ENCODE data around the gene CFAP20. TPM values are rescaled to one million over a fixed set of nuclear protein-coding genes. Genes with fewer than 3 reads are reported as not detected.

The CFAP20 gene
- total RNA-seq, 5 donors from 2014 or later (not counting 1 experiment from before 2014, with no cell fraction given): 27.4 to 105 (median 33.1) TPM

DNA sequence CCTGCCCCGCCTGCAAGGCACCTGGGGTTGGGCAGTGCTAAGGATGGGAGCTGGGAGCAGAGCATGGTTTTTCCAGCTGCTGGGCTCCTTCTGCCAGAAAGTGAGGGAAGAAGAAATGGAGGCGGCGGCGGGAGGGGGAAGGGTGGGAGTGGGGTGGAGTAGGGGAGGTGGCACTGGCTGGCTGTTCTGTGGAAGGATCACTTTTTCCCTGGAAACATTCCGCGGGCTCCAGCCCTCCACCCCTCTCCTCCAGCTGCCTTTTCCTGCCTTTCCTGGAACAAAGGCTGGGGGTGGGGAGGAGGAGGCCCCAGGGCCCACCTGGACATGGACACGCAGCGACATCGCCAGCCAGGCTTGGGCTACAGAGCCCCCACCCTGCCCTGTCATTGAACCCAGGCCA is 41.1 kb downstream of the CFAP20 start:
- Histone ChIP-seq H3K27ac (ENCODE audit: low read length) (no peak overlapping the region), H3K27me3 (replicated peaks in 1 of 2; ENCODE audit: control insufficient read depth in 2 of 2, extremely low read depth in 1 of 2, insufficient read depth in 2 of 2, low read length in 1 of 2) (peaks cover 0 to 6% of the 10 kb centered on the region in 2 experiments), H3K4me1 (ENCODE audit: control insufficient read depth in 1 of 2, extremely low read depth in 1 of 2, insufficient read depth in 2 of 2, low read length in 2 of 2) (no peaks in the 10 kb centered on the region), H3K4me3 (ENCODE audit: control insufficient read depth in 1 of 2, extremely low read depth in 1 of 2, low read length in 1 of 2) (no peak overlapping the region), H3K36me3 (ENCODE audit: control insufficient read depth in 2 of 2, extremely low read depth in 1 of 2, insufficient read depth in 1 of 2, low read length in 1 of 2) (no peaks in the 10 kb centered on the region), H3K9me3 (no peaks in the 10 kb centered on the region)
- no CpG with 5 or more reads among the region's 9 CpGs for WGBS (ENCODE audit: insufficient coverage)
- Mint-ChIP-seq H3K9me3 (no peaks in the 10 kb centered on the region), H3K27ac (no peak overlapping the region), H3K27me3 (no peaks in the 10 kb centered on the region), H3K4me3 (no peak overlapping the region), H3K4me1 (peaks cover 0 to 4% (median 2%) of the 10 kb centered on the region in 3 donors), H3K36me3 (no peaks in the 10 kb centered on the region)
- ChIA-PET POLR2A (no interaction called here), CTCF (no interaction called here)
- ATAC-seq (replicated peaks in 1 of 4) (no peak), DNase-seq (no peak)

DNA sequence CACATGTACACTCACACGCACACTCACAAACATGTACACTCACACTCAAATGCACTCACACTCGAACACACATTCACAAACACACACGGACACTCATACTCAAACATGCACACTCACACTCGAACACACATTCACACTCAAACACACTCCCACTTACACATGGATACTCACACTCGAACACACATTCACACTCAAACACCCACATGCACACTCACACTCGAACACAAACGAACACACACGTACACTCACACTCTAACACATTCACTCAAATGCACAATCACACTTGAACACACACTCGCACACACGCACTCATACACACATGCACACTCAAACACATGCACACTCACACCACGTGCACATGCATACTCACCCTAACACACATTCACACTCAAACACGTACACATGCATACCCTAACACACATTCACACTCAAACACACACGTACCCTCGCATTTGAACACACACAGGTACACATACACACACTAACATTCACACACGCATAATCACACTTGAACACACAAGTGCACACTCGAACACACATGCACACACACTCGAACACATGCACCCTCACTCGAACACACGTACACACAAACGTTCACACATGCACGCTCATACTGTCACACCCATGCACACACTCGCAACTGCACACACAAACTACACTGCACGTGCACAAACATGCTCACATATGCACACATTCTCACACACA is 41.8 kb downstream of the CFAP20 start:
- no peak overlapping the region for H3K4me3 Mint-ChIP-seq
- ChIA-PET CTCF (no interaction called here), POLR2A (no interaction called here)
- ATAC-seq (replicated peaks in 1 of 4) (no peak), DNase-seq (no peak)
- Histone ChIP-seq H3K36me3 (ENCODE audit: control insufficient read depth in 2 of 2, extremely low read depth in 1 of 2, insufficient read depth in 1 of 2, low read length in 1 of 2) (no peaks in the 10 kb centered on the region), H3K9me3 (no peaks in the 10 kb centered on the region), H3K27me3 (replicated peaks in 1 of 2; ENCODE audit: control insufficient read depth in 2 of 2, extremely low read depth in 1 of 2, insufficient read depth in 2 of 2, low read length in 1 of 2) (peaks cover 0 to 6% of the 10 kb centered on the region in 2 experiments), H3K4me3 (ENCODE audit: control insufficient read depth in 1 of 2, extremely low read depth in 1 of 2, low read length in 1 of 2) (no peak overlapping the region), H3K27ac (ENCODE audit: low read length) (no peak overlapping the region), H3K4me1 (ENCODE audit: control insufficient read depth in 1 of 2, extremely low read depth in 1 of 2, insufficient read depth in 2 of 2, low read length in 2 of 2) (no peaks in the 10 kb centered on the region)
- WGBS (ENCODE audit: insufficient coverage): 97% methylated on average over 23 of the region's 23 CpGs
- no peaks in the 10 kb centered on the region for H3K9me3 Mint-ChIP-seq
- no peak overlapping the region for H3K27ac Mint-ChIP-seq
- H3K27me3 Mint-ChIP-seq: no peaks in the 10 kb centered on the region
- H3K36me3 Mint-ChIP-seq: no peaks in the 10 kb centered on the region
- H3K4me1 Mint-ChIP-seq: peaks cover 0 to 4% (median 2%) of the 10 kb centered on the region in 3 donors

DNA sequence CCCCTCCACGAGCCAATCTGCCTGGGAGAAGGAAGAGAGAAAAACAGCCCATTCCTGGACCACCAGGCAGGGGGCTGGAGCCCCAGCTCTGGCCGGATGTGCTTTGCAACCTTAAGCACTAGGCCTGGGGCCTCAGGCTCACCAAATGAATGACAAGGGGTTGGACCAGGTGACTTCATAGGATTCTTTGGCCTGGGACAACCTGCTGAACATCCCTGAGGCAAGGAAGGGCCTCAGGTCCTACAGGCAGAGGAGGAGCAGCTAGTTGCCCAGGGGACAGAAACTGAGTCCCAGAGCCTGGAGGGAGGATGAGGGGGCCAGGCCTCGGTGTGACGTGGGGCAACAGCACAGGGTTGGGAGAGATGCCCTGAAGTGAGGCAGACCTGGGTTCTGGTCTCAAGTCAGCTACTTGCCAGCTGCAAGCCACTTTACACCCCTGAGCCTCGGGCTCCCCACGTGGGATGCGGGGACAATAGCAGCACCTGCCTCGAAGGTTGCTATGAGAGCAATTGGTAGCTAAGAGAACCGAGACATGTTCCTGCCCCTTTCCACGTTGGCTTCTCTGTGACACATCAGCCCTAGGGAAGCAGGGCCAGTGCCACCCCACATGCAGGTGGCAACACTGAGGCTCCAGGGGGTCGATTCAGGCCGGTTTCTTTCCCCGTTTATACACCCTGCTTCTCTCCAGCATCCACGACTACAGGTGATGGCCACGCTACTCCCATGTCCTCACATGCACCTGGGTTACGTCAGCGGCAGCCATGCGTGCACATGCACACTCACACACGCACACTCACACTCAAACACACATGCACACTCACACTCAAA is 42.6 kb downstream of the CFAP20 start:
- Mint-ChIP-seq H3K36me3 (no peaks in the 10 kb centered on the region), H3K9me3 (no peaks in the 10 kb centered on the region), H3K27me3 (no peaks in the 10 kb centered on the region), H3K4me3 (no peak overlapping the region), H3K27ac (no peak overlapping the region), H3K4me1 (peaks cover 0 to 4% (median 2%) of the 10 kb centered on the region in 3 donors)
- Histone ChIP-seq H3K4me1 (ENCODE audit: control insufficient read depth in 1 of 2, extremely low read depth in 1 of 2, insufficient read depth in 2 of 2, low read length in 2 of 2) (no peaks in the 10 kb centered on the region), H3K27ac (ENCODE audit: low read length) (no peak overlapping the region), H3K27me3 (replicated peaks in 1 of 2; ENCODE audit: control insufficient read depth in 2 of 2, extremely low read depth in 1 of 2, insufficient read depth in 2 of 2, low read length in 1 of 2) (peaks cover 0 to 6% of the 10 kb centered on the region in 2 experiments), H3K36me3 (ENCODE audit: control insufficient read depth in 2 of 2, extremely low read depth in 1 of 2, insufficient read depth in 1 of 2, low read length in 1 of 2) (no peaks in the 10 kb centered on the region), H3K4me3 (ENCODE audit: control insufficient read depth in 1 of 2, extremely low read depth in 1 of 2, low read length in 1 of 2) (no peak overlapping the region), H3K9me3 (no peaks in the 10 kb centered on the region)
- ChIA-PET CTCF (interaction anchor here in 1 of 2 donors (0.5 kb wide), 1 partner anchor 1595 kb away, joined by 4 read pairs; no protein-coding TSS in a partner anchor), POLR2A (no interaction called here)
- WGBS (ENCODE audit: insufficient coverage): 92% methylated on average over 19 of the region's 19 CpGs
- ATAC-seq (replicated peaks in 1 of 4): no peak
- DNase-seq: no peak

DNA sequence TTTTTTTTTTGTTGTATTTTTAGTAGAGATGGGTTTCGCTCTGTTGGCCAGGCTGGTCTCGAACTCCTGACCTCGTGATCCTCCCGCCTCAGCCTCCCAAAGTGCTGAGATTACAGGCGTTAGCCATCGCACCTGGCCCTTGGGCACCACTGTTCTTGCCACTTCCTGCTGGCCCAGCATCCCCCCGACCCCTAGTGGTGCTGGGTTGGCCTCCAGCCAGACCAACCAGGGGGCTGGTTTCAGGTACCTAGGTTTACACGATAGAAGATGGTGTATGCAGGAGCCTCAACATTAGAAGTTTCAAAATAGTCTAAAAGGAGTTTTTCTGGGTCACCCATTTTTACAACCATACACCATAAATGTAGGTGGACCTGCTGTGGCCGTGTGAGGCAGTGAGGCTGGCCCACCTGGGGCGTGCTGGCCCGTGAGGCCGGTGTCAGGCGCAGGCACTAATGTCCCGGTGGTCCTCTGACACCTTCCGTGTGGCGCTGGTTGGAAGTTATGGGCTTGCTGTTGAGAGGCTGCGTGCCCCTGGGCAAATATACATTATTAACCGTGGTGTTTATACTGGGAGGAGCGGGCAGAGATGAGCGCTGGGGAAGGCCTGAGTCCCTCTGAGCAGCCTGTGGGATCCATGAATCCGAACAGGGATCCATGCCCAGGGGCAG is 43.5 kb downstream of the CFAP20 start:
- no peak overlapping the region for H3K4me3 Mint-ChIP-seq
- H3K36me3 Mint-ChIP-seq: no peaks in the 10 kb centered on the region
- no peak for ATAC-seq (replicated peaks in 1 of 4)
- WGBS (ENCODE audit: insufficient coverage): 81% methylated on average over 16 of the region's 21 CpGs
- CTCF ChIA-PET: no interaction called here
- H3K27ac ChIP-seq (ENCODE audit: low read length): no peak overlapping the region
- H3K27ac Mint-ChIP-seq: no peak overlapping the region
- DNase-seq: no peak
- peaks cover 0 to 4% (median 2%) of the 10 kb centered on the region in 3 donors for H3K4me1 Mint-ChIP-seq
- H3K4me1 ChIP-seq (ENCODE audit: control insufficient read depth in 1 of 2, extremely low read depth in 1 of 2, insufficient read depth in 2 of 2, low read length in 2 of 2): no peaks in the 10 kb centered on the region
- H3K9me3 ChIP-seq: no peaks in the 10 kb centered on the region
- no peak overlapping the region for H3K4me3 ChIP-seq (ENCODE audit: control insufficient read depth in 1 of 2, extremely low read depth in 1 of 2, low read length in 1 of 2)
- peaks cover 0 to 8% of the 10 kb centered on the region in 2 experiments for H3K27me3 ChIP-seq (replicated peaks in 1 of 2; ENCODE audit: control insufficient read depth in 2 of 2, extremely low read depth in 1 of 2, insufficient read depth in 2 of 2, low read length in 1 of 2)
- H3K27me3 Mint-ChIP-seq: no peaks in the 10 kb centered on the region
- no peaks in the 10 kb centered on the region for H3K9me3 Mint-ChIP-seq
- POLR2A ChIA-PET: no interaction called here
- no peaks in the 10 kb centered on the region for H3K36me3 ChIP-seq (ENCODE audit: control insufficient read depth in 2 of 2, extremely low read depth in 1 of 2, insufficient read depth in 1 of 2, low read length in 1 of 2)

DNA sequence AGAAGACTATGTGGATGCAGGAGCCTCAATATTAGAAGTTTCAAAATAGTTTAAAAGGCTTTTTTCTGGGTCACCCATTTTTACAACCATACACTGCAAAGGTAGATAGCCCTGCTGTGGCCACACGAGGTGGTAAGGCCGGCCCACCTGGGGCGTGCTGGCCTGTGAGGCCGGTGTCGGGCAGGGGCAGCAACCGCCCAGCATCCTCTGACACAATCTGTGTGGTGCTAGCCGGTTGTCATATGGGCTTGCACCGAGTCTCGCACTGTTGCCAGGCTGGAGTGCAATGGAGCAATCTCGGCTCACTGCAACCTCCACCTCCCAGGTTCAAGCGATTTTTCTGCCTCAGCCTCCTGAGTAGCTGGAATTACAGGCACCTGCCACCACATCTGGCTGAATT is 44.0 kb downstream of the CFAP20 start:
- whole genome bisulfite sequencing (ENCODE audit: insufficient coverage): 92% methylated on average over 4 of the region's 11 CpGs
- Histone ChIP-seq H3K36me3 (ENCODE audit: control insufficient read depth in 2 of 2, extremely low read depth in 1 of 2, insufficient read depth in 1 of 2, low read length in 1 of 2) (no peaks in the 10 kb centered on the region), H3K4me3 (ENCODE audit: control insufficient read depth in 1 of 2, extremely low read depth in 1 of 2, low read length in 1 of 2) (no peak overlapping the region), H3K27ac (ENCODE audit: low read length) (no peak overlapping the region), H3K27me3 (replicated peaks in 1 of 2; ENCODE audit: control insufficient read depth in 2 of 2, extremely low read depth in 1 of 2, insufficient read depth in 2 of 2, low read length in 1 of 2) (peaks cover 0 to 8% of the 10 kb centered on the region in 2 experiments), H3K4me1 (ENCODE audit: control insufficient read depth in 1 of 2, extremely low read depth in 1 of 2, insufficient read depth in 2 of 2, low read length in 2 of 2) (no peaks in the 10 kb centered on the region), H3K9me3 (no peaks in the 10 kb centered on the region)
- ChIA-PET CTCF (no interaction called here), POLR2A (no interaction called here)
- H3K36me3 Mint-ChIP-seq: no peaks in the 10 kb centered on the region
- no peaks in the 10 kb centered on the region for H3K27me3 Mint-ChIP-seq
- no peak overlapping the region for H3K27ac Mint-ChIP-seq
- H3K4me3 Mint-ChIP-seq: no peak overlapping the region
- DNase-seq: no peak
- no peak for ATAC-seq (replicated peaks in 1 of 4)
- no peaks in the 10 kb centered on the region for H3K9me3 Mint-ChIP-seq
- H3K4me1 Mint-ChIP-seq: peaks cover 0 to 4% (median 2%) of the 10 kb centered on the region in 3 donors

DNA sequence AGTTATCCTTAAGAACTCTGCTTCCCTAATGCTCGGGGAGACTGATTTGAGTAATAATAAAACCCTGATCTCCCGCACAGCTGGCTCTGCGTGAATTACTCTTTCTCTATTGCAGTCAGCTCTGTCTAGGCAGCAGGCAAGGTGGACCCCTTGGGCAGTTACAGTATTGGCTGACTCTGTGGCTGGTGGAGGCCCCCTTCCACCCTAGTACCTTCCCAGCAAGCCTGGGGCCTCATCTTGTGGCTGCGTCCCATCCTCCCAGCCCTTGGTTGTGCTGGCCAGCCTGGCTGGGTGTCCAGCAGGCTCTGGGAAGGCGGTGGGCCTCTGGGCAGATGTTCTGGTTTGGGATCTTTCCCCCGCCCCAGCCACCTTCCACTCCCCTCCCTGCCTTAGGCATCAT is 44.5 kb downstream of the CFAP20 start:
- no peak for DNase-seq
- no peaks in the 10 kb centered on the region for H3K9me3 Mint-ChIP-seq
- Histone ChIP-seq H3K9me3 (no peaks in the 10 kb centered on the region), H3K27ac (ENCODE audit: low read length) (no peak overlapping the region), H3K36me3 (ENCODE audit: control insufficient read depth in 2 of 2, extremely low read depth in 1 of 2, insufficient read depth in 1 of 2, low read length in 1 of 2) (no peaks in the 10 kb centered on the region), H3K27me3 (replicated peaks in 1 of 2; ENCODE audit: control insufficient read depth in 2 of 2, extremely low read depth in 1 of 2, insufficient read depth in 2 of 2, low read length in 1 of 2) (peaks cover 0 to 8% of the 10 kb centered on the region in 2 experiments), H3K4me1 (ENCODE audit: control insufficient read depth in 1 of 2, extremely low read depth in 1 of 2, insufficient read depth in 2 of 2, low read length in 2 of 2) (no peaks in the 10 kb centered on the region), H3K4me3 (ENCODE audit: control insufficient read depth in 1 of 2, extremely low read depth in 1 of 2, low read length in 1 of 2) (no peak overlapping the region)
- no peaks in the 10 kb centered on the region for H3K36me3 Mint-ChIP-seq
- no peaks in the 10 kb centered on the region for H3K4me1 Mint-ChIP-seq
- no peak overlapping the region for H3K4me3 Mint-ChIP-seq
- no peaks in the 10 kb centered on the region for H3K27me3 Mint-ChIP-seq
- CTCF ChIA-PET: no interaction called here
- WGBS (ENCODE audit: insufficient coverage): 100% methylated on average over 1 of the region's 6 CpGs
- POLR2A ChIA-PET: no interaction called here
- ATAC-seq (replicated peaks in 1 of 4): no peak
- no peak overlapping the region for H3K27ac Mint-ChIP-seq

Measured in T-cell (primary cell).